Renal cortical epithelial cell (primary cell): ENCODE results near the gene ILF3. TPM values are rescaled to one million over a fixed set of nuclear protein-coding genes. Genes with fewer than 3 reads are reported as not detected.
"Not testable (repeated sequence)": the region's sequence is repeated elsewhere in the genome, so short reads cannot be mapped to it uniquely, and the experiment has no call there.

Experiments
- DNase-seq: peaks from one replicate; pipeline ENCODE4 v3.0.0-alpha.2; 2011; ENCODE audit warnings: low read depth
- total RNA-seq: library from RNA; depleted of rRNA; stranded (reverse); fragments of >200 nt; gene quantifications from 2 replicates; pipeline ENCODE4 v1.2.3, GENCODE V29; 2014

The ILF3 gene
- total RNA-seq, 1 donor from 2014 or later, result 134 TPM

GRCh38 chr19:10642473-10643171, 11.5 kb upstream of the ILF3 start:
- DNase-seq, result no peak

GRCh38 chr19:10643172-10643967, 10.8 kb upstream of the ILF3 start:
- no peak for DNase-seq

- no peak for DNase-seq
Observed at GRCh38 chr19:10643968-10644259, 10.2 kb upstream of the ILF3 start.

- peak; percentile 36 for DNase-seq
Observed at GRCh38 chr19:10644260-10645007, 9.7 kb upstream of the ILF3 start.

- DNase-seq, result no peak
Observed at GRCh38 chr19:10646456-10647159, 7.5 kb upstream of the ILF3 start.

- DNase-seq, result no peak
Observed at GRCh38 chr19:10648360-10648759, 5.8 kb upstream of the ILF3 start.

- no peak for DNase-seq
Observed at GRCh38 chr19:10651851-10652250, 2.3 kb upstream of the ILF3 start.

- no peak for DNase-seq
Observed at GRCh38 chr19:10653482-10653731, 739 bp upstream of the ILF3 start.

- DNase-seq, result no peak
Observed at GRCh38 chr19:10654610-10655456, 687 bp downstream of the ILF3 start.

GRCh38 chr19:10655457-10656312, 1.5 kb downstream of the ILF3 start:
- DNase-seq, result peak; percentile 22

- peak; percentile 30 for DNase-seq
Observed at GRCh38 chr19:10660346-10660745, 6.2 kb downstream of the ILF3 start.

GRCh38 chr19:10661946-10662345, 7.8 kb downstream of the ILF3 start:
- DNase-seq, result no peak

GRCh38 chr19:10662384-10663251, 8.5 kb downstream of the ILF3 start:
- DNase-seq, result peak; percentile 87

- DNase-seq, result not testable (repeated sequence)
Observed at GRCh38 chr19:10663252-10663563, 9.1 kb downstream of the ILF3 start.

GRCh38 chr19:10667867-10668266, 13.7 kb downstream of the ILF3 start:
- no peak for DNase-seq

- DNase-seq, result no peak
Observed at GRCh38 chr19:10669246-10669645, 15.1 kb downstream of the ILF3 start.

- no peak for DNase-seq
Observed at GRCh38 chr19:10670182-10670581, 16.0 kb downstream of the ILF3 start.

- no peak for DNase-seq
Observed at GRCh38 chr19:10670876-10671804, 17.0 kb downstream of the ILF3 start.

- not testable (repeated sequence) for DNase-seq
Observed at GRCh38 chr19:10671922-10672321, 17.8 kb downstream of the ILF3 start.
